Progenitor cell of endocrine pancreas (in vitro differentiated cells): ENCODE results near the gene ORM1. TPM values are rescaled to one million over a fixed set of nuclear protein-coding genes. Genes with fewer than 3 reads are reported as not detected.

Experiments
- DNase-seq: peaks from one replicate; pipeline ENCODE4 v3.0.0; 2021; ENCODE audit warnings: low spot score; ENCODE audit not compliant: unreplicated experiment
- H3K27ac Mint-ChIP-seq: 2 replicates; pipeline ENCODE4 v1.8.0; 2021; ENCODE audit warnings: mild to moderate bottlenecking, moderate library complexity, mixed read lengths
- H3K27me3 Mint-ChIP-seq: 2 replicates; pipeline ENCODE4 v1.8.0; 2021; ENCODE audit warnings: mixed read lengths
- H3K36me3 Mint-ChIP-seq: 2 replicates; pipeline ENCODE4 v1.8.0; 2022; ENCODE audit warnings: mixed read lengths; ENCODE audit not compliant: insufficient read depth
- H3K4me1 Mint-ChIP-seq: 2 replicates; pipeline ENCODE4 v1.8.0; 2021; ENCODE audit warnings: low read depth, mixed read lengths
- H3K4me3 Mint-ChIP-seq: 2 replicates; pipeline ENCODE4 v1.8.0; 2021; ENCODE audit warnings: low read depth, mild to moderate bottlenecking, moderate library complexity, mixed read lengths
- H3K9me3 Mint-ChIP-seq: 2 replicates; pipeline ENCODE4 v1.8.0; 2021; ENCODE audit warnings: low read depth, mixed read lengths
- CTCF ChIP-seq: fragments of 200-600 bp; sonication (generic); IDR thresholded peaks from one replicate; pipeline ENCODE4 v1.5.0; 2021; ENCODE audit warnings: antibody characterized with exemption, mild to moderate bottlenecking; ENCODE audit not compliant: unreplicated experiment
- total RNA-seq: library from RNA; stranded (reverse); gene quantifications from 2 replicates; pipeline ENCODE4 v1.2.1, GENCODE V29; 2021

ORM1 gene
- total RNA-seq, 1 donor from 2014 or later, result 9.3 TPM

- Mint-ChIP-seq H3K36me3 (peaks cover 17% of the 10 kb centered on the region), H3K27me3 (no peaks in the 10 kb centered on the region), H3K4me1 (no peaks in the 10 kb centered on the region), H3K27ac (no peak overlapping the region), H3K4me3 (no peak overlapping the region), H3K9me3 (no peaks in the 10 kb centered on the region)
- no peak for TF ChIP-seq CTCF
- no peak for DNase-seq
Measured at GRCh38 chr9:114363424-114363823, 40.5 kb downstream of the ORM1 start.

- no peak overlapping the region for H3K4me3 Mint-ChIP-seq
- H3K27ac Mint-ChIP-seq, result no peak overlapping the region
- DNase-seq, result no peak
- peaks cover 15% of the 10 kb centered on the region for H3K36me3 Mint-ChIP-seq
- H3K4me1 Mint-ChIP-seq, result no peaks in the 10 kb centered on the region
- no peak for TF ChIP-seq CTCF
- no peaks in the 10 kb centered on the region for H3K9me3 Mint-ChIP-seq
- no peaks in the 10 kb centered on the region for H3K27me3 Mint-ChIP-seq
Measured at GRCh38 chr9:114364134-114365041, 41.5 kb downstream of the ORM1 start.

- H3K4me3 Mint-ChIP-seq, result no peak overlapping the region
- no peak for DNase-seq
- no peak overlapping the region for H3K27ac Mint-ChIP-seq
- peaks cover 14% of the 10 kb centered on the region for H3K36me3 Mint-ChIP-seq
- no peaks in the 10 kb centered on the region for H3K27me3 Mint-ChIP-seq
- H3K4me1 Mint-ChIP-seq, result no peaks in the 10 kb centered on the region
- no peak for TF ChIP-seq CTCF
- no peaks in the 10 kb centered on the region for H3K9me3 Mint-ChIP-seq
Measured at GRCh38 chr9:114365194-114365593, 42.3 kb downstream of the ORM1 start.

- peaks cover 6% of the 10 kb centered on the region for H3K36me3 Mint-ChIP-seq
- no peak for TF ChIP-seq CTCF
- H3K4me3 Mint-ChIP-seq, result no peak overlapping the region
- no peak for DNase-seq
- H3K9me3 Mint-ChIP-seq, result no peaks in the 10 kb centered on the region
- H3K27ac Mint-ChIP-seq, result no peak overlapping the region
- H3K4me1 Mint-ChIP-seq, result no peaks in the 10 kb centered on the region
- H3K27me3 Mint-ChIP-seq, result no peaks in the 10 kb centered on the region
Measured at GRCh38 chr9:114366334-114367128, 43.6 kb downstream of the ORM1 start.

GRCh38 chr9:114367366-114367765 is 44.5 kb downstream of the ORM1 start:
- no peaks in the 10 kb centered on the region for H3K9me3 Mint-ChIP-seq
- no peak for TF ChIP-seq CTCF
- no peak for DNase-seq
- peaks cover 6% of the 10 kb centered on the region for H3K36me3 Mint-ChIP-seq
- H3K4me3 Mint-ChIP-seq, result no peak overlapping the region
- H3K27ac Mint-ChIP-seq, result no peak overlapping the region
- H3K4me1 Mint-ChIP-seq, result no peaks in the 10 kb centered on the region
- H3K27me3 Mint-ChIP-seq, result no peaks in the 10 kb centered on the region
